Measurements from ENCODE around the gene SERPINA5. TPM values are rescaled to one million over a fixed set of nuclear protein-coding genes. Genes with fewer than 3 reads are reported as not detected.

Gene SERPINA5
- total and polyA plus RNA-seq, 2 of the 13 experiments (the other 11 are each of a cell fraction or from before 2014, with no cell fraction given) = 449 to 498 TPM

DNA sequence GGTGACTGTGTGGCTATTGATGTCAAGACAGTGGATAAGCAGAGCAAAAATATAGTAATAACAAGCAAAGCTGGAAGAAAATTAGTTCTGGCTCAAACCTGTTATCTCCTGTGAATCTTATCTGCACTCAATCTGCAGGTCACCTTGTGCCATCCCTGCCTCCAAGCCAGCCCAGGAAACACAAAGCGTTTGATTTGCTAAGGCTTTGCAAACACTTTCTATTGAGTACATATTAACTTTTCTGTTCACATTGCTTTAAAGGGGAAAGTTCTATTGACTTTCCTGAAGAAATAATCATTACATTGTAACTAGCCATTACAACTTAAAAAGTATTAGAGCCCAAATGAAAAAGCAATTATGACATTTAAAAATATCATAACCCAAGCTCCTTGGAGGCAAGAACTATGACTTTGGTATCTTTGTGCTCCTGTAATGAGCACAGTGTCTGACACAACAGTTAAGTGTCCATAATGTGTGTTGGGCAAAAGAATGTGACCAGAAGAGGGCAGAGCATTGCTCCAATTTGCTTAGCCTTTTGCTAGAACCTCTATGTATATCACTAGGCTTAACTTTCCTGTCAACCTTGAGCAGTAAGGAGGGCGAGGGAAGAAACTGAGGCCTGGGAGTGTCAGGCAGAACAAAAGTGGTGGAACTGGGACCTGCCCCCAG lies 55.7 kb downstream of the SERPINA5 start (continued):
- TF ChIP-seq, protein P1, sequence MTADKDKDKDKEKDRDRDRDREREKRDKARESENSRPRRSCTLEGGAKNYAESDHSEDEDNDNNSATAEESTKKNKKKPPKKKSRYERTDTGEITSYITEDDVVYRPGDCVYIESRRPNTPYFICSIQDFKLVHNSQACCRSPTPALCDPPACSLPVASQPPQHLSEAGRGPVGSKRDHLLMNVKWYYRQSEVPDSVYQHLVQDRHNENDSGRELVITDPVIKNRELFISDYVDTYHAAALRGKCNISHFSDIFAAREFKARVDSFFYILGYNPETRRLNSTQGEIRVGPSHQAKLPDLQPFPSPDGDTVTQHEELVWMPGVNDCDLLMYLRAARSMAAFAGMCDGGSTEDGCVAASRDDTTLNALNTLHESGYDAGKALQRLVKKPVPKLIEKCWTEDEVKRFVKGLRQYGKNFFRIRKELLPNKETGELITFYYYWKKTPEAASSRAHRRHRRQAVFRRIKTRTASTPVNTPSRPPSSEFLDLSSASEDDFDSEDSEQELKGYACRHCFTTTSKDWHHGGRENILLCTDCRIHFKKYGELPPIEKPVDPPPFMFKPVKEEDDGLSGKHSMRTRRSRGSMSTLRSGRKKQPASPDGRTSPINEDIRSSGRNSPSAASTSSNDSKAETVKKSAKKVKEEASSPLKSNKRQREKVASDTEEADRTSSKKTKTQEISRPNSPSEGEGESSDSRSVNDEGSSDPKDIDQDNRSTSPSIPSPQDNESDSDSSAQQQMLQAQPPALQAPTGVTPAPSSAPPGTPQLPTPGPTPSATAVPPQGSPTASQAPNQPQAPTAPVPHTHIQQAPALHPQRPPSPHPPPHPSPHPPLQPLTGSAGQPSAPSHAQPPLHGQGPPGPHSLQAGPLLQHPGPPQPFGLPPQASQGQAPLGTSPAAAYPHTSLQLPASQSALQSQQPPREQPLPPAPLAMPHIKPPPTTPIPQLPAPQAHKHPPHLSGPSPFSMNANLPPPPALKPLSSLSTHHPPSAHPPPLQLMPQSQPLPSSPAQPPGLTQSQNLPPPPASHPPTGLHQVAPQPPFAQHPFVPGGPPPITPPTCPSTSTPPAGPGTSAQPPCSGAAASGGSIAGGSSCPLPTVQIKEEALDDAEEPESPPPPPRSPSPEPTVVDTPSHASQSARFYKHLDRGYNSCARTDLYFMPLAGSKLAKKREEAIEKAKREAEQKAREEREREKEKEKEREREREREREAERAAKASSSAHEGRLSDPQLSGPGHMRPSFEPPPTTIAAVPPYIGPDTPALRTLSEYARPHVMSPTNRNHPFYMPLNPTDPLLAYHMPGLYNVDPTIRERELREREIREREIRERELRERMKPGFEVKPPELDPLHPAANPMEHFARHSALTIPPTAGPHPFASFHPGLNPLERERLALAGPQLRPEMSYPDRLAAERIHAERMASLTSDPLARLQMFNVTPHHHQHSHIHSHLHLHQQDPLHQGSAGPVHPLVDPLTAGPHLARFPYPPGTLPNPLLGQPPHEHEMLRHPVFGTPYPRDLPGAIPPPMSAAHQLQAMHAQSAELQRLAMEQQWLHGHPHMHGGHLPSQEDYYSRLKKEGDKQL (CRISPR knock-in tag; IDR thresholded peaks at IDR 0.05; ENCODE audit: low read depth) = peak; percentile 92
- peak; percentile 95 for TF ChIP-seq NR2F2 (IDR thresholded peaks at IDR 0.05; ENCODE audit: borderline replicate concordance, low read depth)
- TF ChIP-seq ZNF232 (CRISPR knock-in tag; IDR thresholded peaks at IDR 0.05; ENCODE audit: borderline replicate concordance) = 0 out of 2 replicates have a peak, but pooled peaks have one; percentile 34
- no peak for TF ChIP-seq ZFY (CRISPR knock-in tag; IDR thresholded peaks at IDR 0.05)
- no peak for TF ChIP-seq HES4 (CRISPR knock-in tag; IDR thresholded peaks at IDR 0.05; ENCODE audit: borderline replicate concordance)
- peak; percentile 78 for TF ChIP-seq HNF1B (CRISPR knock-in tag; IDR thresholded peaks at IDR 0.05)
- peak; percentile 54; the same call in 1 of the 2 replicates for TF ChIP-seq ISX (CRISPR knock-in tag; conservative IDR thresholded peaks at IDR 0.05)
- TF ChIP-seq ZNF317 (CRISPR knock-in tag; IDR thresholded peaks at IDR 0.05) = peak; percentile 59
- TF ChIP-seq TFE3 (CRISPR knock-in tag; IDR thresholded peaks at IDR 0.05) = peak; percentile 57; the same call in 1 of the 2 replicates
- no peak for TF ChIP-seq FOXK1 (CRISPR knock-in tag; IDR thresholded peaks at IDR 0.05; ENCODE audit: borderline replicate concordance, low read depth)
- TF ChIP-seq HNRNPL (IDR thresholded peaks at IDR 0.05; ENCODE audit: low read depth, low read length) = 0 out of 2 replicates have a peak, but pooled peaks have one; percentile 20
- peak; percentile 72 for TF ChIP-seq FOXA1 (IDR thresholded peaks at IDR 0.05)
- peak; percentile 87 for TF ChIP-seq FOXA1 (CRISPR knock-in tag; IDR thresholded peaks at IDR 0.05)
- TF ChIP-seq RCOR2 (CRISPR knock-in tag; IDR thresholded peaks at IDR 0.05) = peak; percentile 58; the same call in 1 of the 2 replicates
- TF ChIP-seq ZNF816 (CRISPR knock-in tag; IDR thresholded peaks at IDR 0.05; ENCODE audit: borderline replicate concordance) = no peak
- TF ChIP-seq SP1 (IDR thresholded peaks at IDR 0.05) = no peak
- TF ChIP-seq SP1 (CRISPR knock-in tag; IDR thresholded peaks at IDR 0.05) = no peak
- TF ChIP-seq ZGPAT (CRISPR knock-in tag; IDR thresholded peaks at IDR 0.05) = peak; percentile 84
- TF ChIP-seq GFI1 (CRISPR knock-in tag; IDR thresholded peaks at IDR 0.05; ENCODE audit: borderline replicate concordance) = peak; percentile 80
- no peak for TF ChIP-seq NR3C1 (CRISPR knock-in tag; IDR thresholded peaks at IDR 0.05)
- no peak for TF ChIP-seq MYNN (CRISPR knock-in tag; IDR thresholded peaks at IDR 0.05; ENCODE audit: low read depth)
